GM19238 (cell line): ENCODE measurements around the gene CMIP.
"Not testable (repeated sequence)": the region's sequence is repeated elsewhere in the genome, so short reads cannot be mapped to it uniquely, and the experiment has no call there.

Source experiments
- DNase-seq: peaks from one replicate; pipeline ENCODE4 v3.0.0; 2011; ENCODE audit warnings: low spot score; ENCODE audit not compliant: insufficient read length

Gene CMIP

DNA sequence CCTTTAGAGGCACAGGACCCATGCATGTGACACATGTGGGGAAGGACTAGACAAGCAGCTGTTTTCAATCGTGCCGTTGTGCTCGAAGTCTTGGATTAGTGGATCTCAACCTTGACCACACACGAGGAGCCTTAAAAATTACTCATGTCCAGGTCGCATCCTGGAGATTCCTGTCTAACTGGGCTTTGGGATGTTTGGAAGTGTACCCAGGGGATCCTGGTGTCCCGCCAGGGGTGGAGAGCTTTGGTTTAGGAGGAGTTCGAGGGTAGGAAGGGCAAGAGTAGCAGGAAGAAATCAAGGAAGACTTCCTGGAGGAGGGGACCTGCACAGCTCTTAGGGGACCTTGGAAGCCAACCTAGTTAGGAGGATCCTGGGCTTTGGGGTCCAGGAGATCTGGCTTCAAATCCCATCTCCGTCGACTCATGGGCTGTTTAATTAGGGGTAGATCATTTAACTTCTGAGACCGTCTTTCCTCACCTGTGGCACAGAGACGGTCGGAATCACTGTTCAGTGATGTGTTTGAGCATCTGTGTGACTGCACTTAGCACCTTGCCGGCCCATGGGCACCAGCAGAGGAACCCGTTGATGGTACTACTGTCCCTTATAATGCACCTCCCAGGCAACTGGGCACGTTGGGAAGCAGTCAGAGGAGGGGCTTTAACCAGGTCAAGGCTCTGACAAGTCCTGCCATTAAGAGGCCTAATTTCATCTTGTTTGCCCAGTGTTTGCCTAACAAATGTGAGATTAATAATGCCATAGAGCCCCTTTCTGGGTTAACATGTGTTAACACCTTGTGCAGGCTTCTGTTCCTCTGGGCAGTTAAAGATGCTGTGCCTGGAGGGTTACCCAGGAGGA is 232.5 kb downstream of the CMIP start:
- no peak for DNase-seq

DNA sequence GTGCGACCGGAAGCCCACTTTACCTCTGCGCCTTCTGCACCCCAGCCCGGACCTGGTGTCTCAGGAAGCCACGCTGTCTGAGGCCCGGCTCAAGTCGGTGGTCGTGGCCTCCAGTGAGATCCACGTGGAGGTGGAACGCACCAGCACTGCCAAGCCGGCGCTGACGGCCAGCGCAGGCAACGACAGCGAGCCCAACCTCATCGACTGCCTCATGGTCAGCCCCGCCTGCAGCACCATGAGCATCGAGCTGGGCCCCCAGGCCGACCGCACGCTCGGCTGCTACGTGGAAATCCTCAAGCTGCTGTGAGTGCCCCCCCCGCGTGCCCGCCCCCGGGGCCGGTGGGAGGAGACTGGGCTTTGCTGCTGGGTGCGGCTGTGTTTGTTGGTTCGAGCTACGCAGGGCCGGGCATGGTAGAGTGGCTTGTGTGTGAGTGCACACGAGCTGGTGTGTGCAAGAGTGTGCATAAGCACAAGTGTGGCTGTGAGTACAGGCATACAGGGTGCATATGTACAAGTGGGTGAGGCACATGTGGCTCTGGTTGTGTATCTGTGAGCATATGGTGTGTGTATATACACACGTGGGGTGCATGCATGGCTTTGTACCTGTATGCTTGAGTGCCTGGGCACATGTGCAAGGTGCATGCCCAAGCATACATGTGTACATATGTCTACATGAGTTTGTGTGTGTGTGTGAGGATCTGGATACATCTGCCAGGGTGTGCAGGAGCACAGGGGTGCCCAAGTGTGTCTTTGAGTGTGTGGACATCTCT is 233.9 kb downstream of the CMIP start:
- DNase-seq = no peak

DNA sequence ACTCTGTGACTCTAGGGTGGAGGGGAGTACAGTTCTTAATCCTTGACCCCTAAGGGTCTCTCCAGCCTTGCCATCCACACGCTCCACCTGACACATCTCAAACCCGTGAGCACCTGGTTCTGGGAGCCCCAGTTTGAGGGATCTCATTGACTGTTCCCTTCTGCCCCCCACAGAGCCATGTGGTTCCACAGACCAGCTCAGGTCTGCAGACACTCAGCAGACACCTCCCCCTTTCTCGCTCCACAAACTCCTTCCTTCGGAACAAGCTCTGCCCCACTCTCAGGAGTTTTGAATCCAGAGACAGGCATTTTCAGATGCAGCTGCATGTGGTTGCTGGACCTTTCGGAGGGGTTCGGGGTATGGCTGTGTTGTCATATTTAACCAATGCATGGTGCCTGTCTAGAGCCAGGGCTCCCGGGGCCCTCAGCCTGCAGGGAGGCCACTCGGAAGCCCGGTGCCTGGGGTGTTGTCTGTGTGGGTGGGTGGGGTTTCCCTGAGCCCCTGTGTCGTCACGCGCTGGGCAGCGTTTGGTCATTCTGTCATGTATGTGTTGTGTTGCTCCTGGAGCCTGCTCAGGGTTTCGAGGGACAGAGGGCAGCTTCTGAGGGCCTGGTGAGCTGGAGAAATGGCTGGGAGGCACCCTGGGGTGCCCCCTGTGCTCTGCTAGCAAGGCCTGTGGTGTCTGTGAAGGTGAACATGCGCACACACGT is 235.3 kb downstream of the CMIP start:
- no peak for DNase-seq

DNA sequence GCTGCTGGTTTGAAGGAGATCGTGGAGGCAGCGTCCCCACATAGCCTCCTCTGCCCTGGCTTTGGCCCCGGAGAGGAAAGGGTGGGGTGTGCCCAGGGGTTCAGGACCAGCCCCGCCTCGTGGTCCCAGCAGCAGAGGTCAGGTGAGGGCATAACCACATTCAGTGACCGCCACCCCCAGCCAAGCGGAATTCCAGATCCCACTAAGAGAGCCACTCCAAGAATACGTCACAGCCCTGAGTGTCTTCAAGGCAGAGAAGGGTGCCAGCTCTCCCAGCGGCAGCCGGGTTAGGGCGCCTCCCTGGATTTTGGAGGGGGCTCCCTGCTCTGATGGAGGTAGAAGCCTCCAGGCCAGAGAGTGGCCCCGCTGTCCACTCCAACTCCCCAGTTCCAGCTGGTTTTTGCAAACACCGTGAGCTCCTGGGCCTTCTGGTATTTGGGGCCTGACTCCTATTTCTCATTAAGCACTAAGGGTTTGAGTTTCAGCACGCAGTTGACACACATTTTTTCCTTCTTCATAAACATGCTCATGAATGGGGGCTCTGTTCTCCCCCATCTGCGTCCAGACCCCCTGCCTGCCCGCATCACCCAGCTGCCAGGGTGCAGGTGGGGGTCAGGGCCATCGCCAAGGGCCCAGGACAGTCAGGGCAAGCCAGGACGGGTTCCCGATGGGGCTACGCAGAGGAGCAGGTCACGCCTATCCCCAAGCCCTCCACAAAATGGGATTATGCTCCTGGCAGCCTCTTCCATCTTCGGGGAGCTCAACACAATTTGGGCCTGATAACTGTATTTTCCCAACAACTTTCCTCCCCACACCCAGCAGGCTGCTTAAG is 236.1 kb downstream of the CMIP start:
- no peak for DNase-seq

DNA sequence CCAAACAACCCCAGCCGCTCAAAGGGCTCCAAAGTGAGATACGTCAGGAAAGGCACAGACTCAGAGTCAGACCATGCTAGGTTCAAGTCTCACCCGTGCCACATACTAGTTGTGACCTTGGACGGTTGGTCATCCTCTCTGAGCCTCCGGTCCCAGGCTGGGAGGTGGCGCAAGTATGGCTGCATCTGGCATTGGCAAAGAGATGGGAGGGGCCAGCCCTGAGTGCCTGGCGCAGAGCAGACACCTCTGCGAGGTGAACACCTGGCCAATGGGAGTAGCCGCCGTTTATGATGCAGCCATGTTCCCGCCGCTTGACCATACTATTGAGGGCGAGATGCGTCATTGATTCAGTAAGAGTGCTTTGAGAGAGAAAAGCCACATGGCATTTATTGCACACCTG is 236.7 kb downstream of the CMIP start:
- no peak for DNase-seq

DNA sequence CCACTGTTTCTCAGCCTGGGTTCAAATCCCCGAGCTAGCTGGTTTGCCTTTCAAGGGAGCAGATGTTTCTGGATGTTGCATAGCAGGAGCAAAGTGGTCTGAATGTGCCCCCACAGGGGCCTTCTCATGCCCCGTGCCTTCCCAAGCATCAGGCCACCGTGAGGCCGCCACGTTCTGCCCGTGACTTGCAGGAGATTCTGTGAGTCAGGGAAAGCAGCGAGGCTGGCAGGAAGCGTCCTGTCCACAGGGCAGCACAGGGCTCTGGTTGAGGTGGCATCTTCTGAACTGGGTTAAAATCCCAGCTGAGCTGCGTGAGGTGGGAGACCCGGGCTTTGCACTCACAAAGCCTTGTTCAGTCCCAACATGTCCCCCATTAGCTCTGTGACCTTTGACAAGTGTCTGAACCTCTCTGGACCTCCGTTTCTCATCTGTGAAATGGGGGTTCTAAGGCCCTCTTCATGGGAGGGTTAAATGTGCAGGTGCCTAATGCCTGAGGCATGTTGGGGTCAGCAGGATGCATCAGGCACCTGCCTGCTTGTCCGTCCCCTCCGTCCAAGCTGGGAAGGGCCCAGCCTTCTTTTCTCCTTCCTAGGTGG is 239.7 kb downstream of the CMIP start:
- no peak for DNase-seq

DNA sequence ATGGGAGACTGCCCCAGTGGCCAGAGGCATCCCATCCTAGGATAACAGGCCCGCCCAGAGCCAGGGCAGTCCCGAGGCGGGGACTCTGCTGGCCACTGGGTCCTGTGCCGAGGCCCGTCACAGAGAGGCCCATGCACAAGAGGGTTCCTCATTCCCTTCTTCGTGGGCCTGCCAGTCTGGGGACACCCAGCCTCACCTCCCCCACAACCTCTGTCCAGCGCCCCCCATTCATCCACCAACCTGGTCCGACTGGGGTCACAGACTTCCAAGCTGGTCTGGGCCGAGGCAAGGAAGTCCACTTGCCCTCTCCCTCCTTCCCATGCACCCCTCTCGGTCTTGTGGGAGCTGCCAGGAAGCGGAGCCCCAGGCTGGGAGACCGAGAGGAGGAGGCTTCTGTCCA is 240.3 kb downstream of the CMIP start:
- DNase-seq = no peak

DNA sequence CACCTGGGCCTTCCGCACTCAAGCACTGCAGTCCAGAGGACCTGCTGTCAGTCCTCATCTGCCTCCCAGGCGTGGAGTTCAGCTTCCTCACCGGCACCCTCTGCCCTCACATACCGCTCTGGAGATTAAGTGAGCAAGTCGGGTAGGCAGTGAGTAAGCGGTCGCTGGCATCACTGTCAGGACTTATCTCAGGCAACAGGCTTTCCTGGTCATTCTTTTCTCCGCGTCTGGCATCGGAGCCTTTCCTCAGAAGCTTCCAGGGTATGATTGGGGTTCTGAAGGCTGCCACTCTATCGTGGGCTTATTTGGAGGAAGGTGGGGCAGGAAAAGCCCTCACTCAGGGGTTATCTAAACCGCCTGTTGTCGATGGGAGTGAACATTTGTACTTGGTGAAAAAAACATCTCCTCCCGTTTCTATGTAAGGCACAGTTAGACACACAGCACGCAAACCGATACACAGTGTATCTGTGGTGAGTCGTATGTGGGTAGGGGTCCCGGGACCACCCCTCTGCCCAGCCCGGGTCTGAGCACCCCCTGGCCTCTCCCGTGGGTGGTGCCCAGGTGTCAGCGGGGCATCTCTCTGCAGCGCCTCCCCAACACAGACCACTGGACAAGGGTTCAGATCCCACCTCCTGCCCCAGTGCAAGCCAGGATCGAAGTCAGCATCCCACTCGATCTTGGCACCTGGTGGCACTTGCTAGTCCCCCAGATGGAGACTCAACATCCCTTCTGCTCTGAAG is 242.0 kb downstream of the CMIP start:
- no peak for DNase-seq

DNA sequence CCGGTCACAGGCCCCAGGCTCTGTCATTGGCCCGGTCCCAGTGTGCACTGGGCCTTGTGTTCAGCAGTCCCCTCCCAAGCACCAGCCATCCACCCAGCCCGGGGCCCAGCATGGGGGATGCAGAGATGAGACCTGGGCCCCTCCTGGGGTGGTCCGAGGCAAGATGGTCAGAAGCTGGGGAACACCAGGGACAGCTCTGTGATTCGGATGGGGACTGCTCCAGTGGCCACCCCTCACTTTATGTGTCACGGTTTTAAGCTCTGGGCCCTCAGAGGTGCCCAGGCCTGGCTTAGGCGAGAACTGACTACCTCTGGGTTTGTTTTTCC is 242.5 kb downstream of the CMIP start:
- DNase-seq = no peak

DNA sequence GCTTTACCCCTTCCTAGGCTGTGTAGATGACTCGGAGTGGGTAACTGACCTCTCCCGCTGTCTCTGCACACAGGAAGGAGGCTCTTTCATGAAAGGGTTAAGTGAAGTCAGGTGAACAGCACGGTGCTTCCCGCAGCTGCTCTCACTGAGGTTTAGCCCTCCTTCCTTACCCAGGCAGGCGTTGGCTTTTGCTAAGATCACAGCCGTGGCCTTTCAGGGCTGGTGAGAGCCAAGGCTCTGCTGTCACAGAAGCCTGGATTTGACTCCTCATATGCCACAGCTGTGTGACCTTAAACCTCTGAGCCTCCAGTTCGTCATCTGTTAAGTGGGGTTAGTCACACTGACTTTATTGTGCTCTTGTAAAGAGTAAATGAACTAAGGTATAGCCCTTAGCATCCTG is 243.6 kb downstream of the CMIP start:
- no peak for DNase-seq

DNA sequence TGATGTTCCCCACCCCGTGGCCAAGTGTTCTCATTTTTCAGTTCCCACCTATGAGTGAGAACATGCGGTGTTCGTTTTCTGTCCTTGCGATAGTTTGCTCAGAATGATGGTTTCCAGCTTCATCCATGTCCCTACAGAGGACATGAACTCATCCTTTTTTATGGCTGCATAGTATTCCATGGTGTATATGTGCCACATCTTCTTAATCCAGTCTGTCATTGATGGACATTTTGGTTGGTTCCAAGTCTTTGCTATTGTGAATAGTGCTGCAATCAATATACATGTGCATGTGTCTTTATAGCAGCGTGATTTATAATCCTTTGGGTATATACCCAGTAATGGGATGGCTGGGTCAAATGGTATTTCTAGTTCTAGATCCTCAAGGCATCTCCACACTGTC is 244.2 kb downstream of the CMIP start:
- not testable (repeated sequence) for DNase-seq

DNA sequence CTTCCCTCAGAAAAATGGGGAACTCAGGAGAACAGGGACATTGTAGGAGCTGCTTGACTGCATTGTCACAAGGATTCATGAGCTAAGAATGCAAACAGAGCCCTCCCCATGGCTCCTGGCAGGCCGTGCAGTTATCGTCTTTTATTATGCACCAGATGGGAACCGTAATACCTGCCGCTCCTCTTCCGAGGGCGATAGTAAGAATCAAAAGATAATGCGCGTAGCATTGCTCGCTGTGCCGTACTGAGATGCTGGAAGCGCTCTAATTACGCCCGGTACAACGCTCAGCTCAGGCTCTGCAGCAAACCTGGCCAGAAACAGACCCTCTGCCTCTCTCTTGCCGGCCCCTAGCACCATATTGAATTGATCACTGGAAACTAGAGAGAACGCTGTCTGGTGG is 247.4 kb downstream of the CMIP start:
- no peak for DNase-seq

DNA sequence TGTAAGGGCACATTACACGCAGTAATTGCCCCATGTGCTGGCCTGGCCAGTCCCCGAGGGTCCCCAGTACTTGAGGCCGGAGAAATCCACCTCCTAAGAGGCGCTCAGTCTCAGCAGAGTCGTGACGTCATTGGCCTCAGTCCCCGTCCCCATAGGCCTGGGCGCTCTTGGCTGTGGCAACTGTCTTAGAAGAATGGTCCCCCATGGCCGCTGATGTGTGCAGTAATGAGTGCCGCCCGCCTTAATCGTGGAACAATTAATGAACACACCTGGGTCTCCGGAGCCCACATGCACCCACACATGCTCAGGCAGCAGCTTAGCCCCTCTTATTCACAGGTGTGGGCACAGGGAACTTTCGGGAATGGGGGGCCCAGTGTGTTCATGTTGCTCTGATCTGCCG is 248.0 kb downstream of the CMIP start:
- DNase-seq = no peak

DNA sequence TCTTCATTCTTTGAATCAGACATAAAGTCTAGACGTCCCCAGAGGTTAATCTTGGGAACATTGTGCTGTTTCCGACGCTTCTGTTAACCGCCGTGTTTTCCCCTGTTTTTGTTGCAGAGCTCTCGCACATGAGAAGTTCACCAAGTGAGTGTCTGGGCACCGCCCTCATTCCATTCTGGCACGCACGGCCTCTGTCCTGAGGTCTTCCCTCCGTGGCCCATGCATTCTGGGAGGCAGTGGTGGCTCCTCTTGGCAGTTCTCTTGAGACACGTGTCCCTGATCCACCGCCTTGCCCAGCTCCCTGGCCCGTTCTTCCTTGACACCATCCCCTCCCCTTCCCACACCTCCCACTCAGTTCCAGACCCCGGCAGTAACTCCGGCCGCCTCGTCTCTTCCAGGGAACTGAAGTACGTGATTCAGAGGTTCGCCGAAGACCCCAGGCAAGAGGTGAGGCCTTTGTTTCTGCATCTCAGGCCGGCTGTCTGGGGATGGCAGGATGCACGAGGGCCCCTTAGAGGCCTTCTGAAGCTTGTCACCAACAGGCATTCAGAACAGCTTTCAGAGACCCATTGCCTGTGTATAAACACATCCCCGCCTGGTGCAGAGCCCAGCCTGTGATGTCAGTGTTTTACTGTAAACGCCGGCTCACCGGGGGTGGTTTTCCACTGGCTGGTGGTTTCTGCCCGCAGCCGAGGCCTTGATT is 248.6 kb downstream of the CMIP start:
- no peak for DNase-seq

DNA sequence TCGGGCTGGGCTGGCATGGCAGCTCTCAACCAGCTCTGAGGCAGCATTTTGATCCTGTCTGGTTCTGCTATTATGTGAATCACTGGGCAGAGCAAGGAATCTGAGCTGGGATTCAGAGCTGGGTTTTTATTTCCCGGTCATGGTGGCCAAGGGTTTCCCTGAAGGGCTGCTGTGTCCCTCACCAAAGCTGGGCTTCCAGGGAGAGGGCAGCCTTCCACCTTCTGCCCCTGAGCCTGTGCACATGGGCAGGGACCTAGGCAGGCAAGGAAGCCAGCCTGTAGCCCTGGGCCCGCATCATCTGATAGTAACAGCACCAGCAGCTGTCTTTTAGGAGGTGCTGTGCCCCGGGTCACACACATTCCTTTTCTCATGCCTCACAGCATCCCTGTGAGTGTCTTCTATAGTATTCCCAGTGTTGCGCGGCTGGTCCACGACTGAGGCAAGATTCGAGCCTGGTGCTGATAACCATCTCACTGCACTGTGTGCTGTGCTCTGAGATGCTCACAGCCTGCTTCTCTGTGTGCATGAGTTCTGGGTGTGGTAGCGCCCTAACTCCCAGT is 249.2 kb downstream of the CMIP start:
- no peak for DNase-seq

DNA sequence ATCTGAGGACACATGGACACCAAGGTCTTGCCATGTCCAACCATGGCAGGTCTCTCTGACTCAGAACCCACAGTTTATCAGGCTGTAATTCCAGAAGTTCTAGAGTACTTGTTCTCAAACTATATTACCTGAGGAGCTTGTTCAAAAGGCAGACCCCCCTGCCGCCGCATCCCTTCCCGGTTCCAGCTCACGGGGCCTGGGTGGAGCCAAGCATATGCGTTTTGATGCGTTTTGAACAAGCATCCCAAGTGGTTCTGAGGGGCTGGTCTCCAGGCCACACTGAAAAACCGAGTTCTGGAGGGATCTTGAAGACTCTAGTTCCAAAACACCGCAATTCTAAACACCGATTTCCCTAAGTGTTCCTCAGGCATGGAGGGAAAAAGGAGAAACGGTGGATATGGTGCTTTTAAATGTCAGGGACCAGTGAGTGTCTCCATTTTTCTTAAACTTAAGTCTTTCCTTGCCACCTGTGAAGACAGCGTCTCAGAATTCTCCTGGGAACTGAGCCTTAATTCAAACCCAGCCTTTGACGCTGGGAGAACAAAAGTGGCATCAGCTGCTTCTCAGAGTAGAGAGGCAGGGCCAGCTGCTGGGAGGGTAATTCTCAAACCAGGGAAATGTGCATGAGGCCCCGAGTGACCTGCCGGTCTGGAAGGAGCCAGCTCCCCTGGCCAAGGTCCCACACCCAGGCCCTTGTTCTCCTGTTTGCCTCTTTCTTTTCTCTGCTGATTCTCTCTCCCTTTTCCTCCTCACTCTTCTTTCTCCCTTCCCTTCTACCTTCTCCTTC is 250.1 kb downstream of the CMIP start:
- no peak for DNase-seq

DNA sequence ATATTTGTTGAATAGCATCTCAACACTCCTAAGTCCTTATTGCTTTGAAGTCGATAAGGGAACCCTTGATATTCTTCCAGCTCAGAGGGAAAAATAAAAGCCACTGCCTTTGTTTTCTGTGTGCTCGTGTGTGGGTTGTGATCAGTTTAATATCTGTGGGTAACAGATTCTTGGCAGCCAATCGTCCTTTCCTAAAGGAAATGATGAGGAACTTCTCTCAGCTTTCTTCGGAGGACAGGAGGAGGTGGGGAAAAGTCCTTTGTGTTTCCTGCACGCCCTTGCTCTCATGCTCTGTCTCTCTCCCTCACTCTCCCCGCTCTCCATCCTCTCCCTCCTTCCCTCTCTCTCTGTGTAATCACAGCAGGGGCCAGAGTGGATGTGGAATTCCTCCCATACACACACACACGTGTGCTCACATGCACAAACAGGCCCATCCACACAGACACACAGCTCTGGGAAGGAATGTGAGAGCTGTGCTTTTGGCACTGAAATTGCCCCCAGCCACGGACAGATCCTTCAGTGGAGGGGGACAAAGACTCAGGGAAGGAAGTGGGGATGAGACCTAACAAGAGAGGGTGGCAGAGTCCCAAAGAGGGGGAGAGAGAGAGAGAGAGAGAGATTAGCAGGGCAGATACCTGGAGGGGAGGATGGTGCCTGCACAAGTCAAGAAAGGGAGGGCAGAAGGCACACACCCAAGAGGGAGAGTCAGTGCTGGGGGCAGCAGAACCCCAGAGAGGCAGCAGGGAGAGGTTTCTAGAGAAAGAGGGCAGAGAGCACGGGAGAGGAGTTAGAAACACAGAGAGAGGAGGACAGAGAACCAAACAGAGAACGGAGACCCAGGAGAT is 250.9 kb downstream of the CMIP start:
- DNase-seq = no peak
